Uterus (tissue), 4 donors: ENCODE results near the gene MICAL3. TPM values are rescaled to one million over a fixed set of nuclear protein-coding genes. Genes with fewer than 3 reads are reported as not detected.

Experiments used
- DNase-seq, 2 donors: peaks; one replicate each; pipeline ENCODE4 v3.0.0-alpha.2; 2019 to 2020
- H3K27ac ChIP-seq, 2 donors: fragments of 200-600 bp; sonication (generic); 1 replicate in 1 of 2; 2 replicates in 1 of 2; pipeline ENCODE4 v1.5.1; 2016 to 2018
- H3K27me3 ChIP-seq, 2 donors: fragments of 200-600 bp; sonication (generic); one replicate each; pipeline ENCODE4 v1.5.1; 2018 to 2019; ENCODE audit warnings: control low read depth in 1 of 2
- H3K36me3 ChIP-seq, 2 donors: fragments of 200-600 bp; sonication (generic); one replicate each; pipeline ENCODE4 v1.5.1; 2019; ENCODE audit warnings: control low read depth in 1 of 2
- H3K4me1 ChIP-seq, 2 donors: fragments of 200-600 bp; sonication (generic); one replicate each; pipeline ENCODE4 v1.5.1; 2018 to 2019; ENCODE audit warnings: control low read depth in 1 of 2
- H3K4me3 ChIP-seq, 2 donors: fragments of 200-600 bp; sonication (generic); 1 replicate in 1 of 2; 2 replicates in 1 of 2; pipeline ENCODE4 v1.5.1; 2018 to 2019; ENCODE audit warnings: mild to moderate bottlenecking in 1 of 2
- H3K9me3 ChIP-seq, 2 donors: fragments of 200-600 bp; sonication (generic); one replicate each; pipeline ENCODE4 v1.5.1; 2019; ENCODE audit warnings: control low read depth in 1 of 2
- CTCF ChIP-seq, 4 experiments: fragments of 200-600 bp in 2 of 4; fragments of 450-650 bp in 2 of 4; sonication (generic) in 2 of 4; IDR thresholded peaks; one replicate each; pipeline ENCODE4 v1.5.1; 2016 to 2019; ENCODE audit warnings: antibody characterized with exemption in 4 of 4, mild to moderate bottlenecking in 2 of 4, moderate library complexity in 1 of 4
- POLR2A ChIP-seq, 2 donors: fragments of 450-650 bp; IDR thresholded peaks; one replicate each; pipeline ENCODE4 v1.6.1; 2016; ENCODE audit warnings: antibody characterized with exemption in 2 of 2, mild to moderate bottlenecking in 1 of 2, moderate library complexity in 1 of 2
- intact Hi-C: fragments of 100-400 bp; cut with DNase I; formaldehyde crosslinking; loops from one replicate; pipeline ENCODE4 v1.15.1; 2023; ENCODE audit warnings: low total_unique reads
- total RNA-seq, 4 donors: library from RNA; depleted of rRNA in 3 of 4; stranded (reverse); fragments of >200 nt in 3 of 4; gene quantifications; one replicate each; pipeline versions ENCODE4 v1.1.0 to v1.2.4, GENCODE V29; 2014 to 2023
- donor health status: DM: yes; HTN: yes; CAD: no.

MICAL3 gene
- total RNA-seq, 4 donors from 2014 or later: 13.5 to 167 (median 47.2) TPM

- Histone ChIP-seq H3K4me1 (no peaks in the 10 kb centered on the region), H3K4me3 (no peak overlapping the region), H3K36me3 (no peaks in the 10 kb centered on the region), H3K27me3 (no peaks in the 10 kb centered on the region), H3K27ac (peak overlapping the region; percentile 40 to 58), H3K9me3 (no peaks in the 10 kb centered on the region)
- DNase-seq: no peak
- TF ChIP-seq POLR2A (IDR thresholded peaks at IDR 0.05) (no peak), CTCF (IDR thresholded peaks at IDR 0.05) (peak; percentile 20 to 40 (median 36))
- intact Hi-C loops: loop anchor here (10.0 kb wide), 1 partner anchor 67 kb away; no protein-coding TSS in a partner anchor
Measured at GRCh38 chr22:17891481-17892167, 132.7 kb downstream of the MICAL3 start.

DNA sequence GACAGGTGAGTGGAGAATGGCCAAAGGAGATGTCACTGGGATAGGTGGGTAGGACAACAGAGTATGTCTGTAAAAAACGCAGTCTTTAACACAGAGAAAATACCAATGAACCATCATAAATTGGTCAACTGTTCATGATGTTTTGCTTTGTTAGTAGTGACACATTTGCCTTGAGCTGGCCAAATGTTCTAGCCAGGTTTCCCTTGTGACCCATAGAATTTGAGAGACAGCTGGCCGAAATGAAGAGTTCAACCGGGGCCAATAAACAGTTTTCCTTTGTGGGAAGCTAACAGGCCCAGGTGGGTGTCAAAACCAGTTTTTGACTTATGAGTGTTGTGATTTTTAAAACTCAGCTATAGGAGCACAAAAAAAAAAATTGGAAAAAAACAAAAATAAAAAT, 133.5 kb downstream of the MICAL3 start:
- DNase-seq: no peak
- TF ChIP-seq CTCF (IDR thresholded peaks at IDR 0.05) (no peak), POLR2A (IDR thresholded peaks at IDR 0.05) (no peak)
- intact Hi-C loops: loop anchor here (10.0 kb wide), 1 partner anchor 66 kb away; no protein-coding TSS in a partner anchor
- H3K4me1 ChIP-seq: no peaks in the 10 kb centered on the region
- H3K27me3 ChIP-seq: no peaks in the 10 kb centered on the region
- no peaks in the 10 kb centered on the region for H3K9me3 ChIP-seq
- H3K4me3 ChIP-seq: no peak overlapping the region
- peak overlapping the region; percentile 58 for H3K27ac ChIP-seq
- H3K36me3 ChIP-seq: no peaks in the 10 kb centered on the region

DNA sequence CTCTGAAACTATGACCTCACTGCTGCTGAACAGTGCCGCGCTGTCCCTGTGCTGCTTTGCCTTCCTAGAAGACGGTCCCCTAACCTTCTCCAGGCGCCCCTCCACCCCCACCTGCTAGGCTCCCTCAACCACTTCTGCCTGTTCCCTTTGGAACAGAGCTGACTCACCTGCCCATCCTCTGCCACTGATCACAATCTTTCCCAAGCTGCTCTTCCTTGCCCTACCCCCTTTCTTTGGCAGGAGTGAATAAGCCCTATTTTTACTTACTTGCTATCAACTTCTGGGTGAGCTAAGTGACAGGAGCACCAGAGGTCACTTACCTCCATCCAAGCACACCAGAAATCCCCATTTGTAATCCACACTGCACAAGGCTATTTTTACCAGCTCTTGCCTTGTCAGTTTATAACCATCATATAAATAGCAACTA, 134.1 kb downstream of the MICAL3 start:
- no peaks in the 10 kb centered on the region for H3K27me3 ChIP-seq
- H3K4me1 ChIP-seq: no peaks in the 10 kb centered on the region
- peak overlapping the region; percentile 58 for H3K27ac ChIP-seq
- no peaks in the 10 kb centered on the region for H3K36me3 ChIP-seq
- H3K4me3 ChIP-seq: no peak overlapping the region
- no peaks in the 10 kb centered on the region for H3K9me3 ChIP-seq
- TF ChIP-seq CTCF (IDR thresholded peaks at IDR 0.05) (no peak), POLR2A (IDR thresholded peaks at IDR 0.05) (no peak)
- DNase-seq: no peak
- intact Hi-C loops: loop anchor here (10.0 kb wide), 1 partner anchor 65 kb away; no protein-coding TSS in a partner anchor

- peak in 2 of 4 experiments; percentile 24 for TF ChIP-seq CTCF (IDR thresholded peaks at IDR 0.05)
- no peak for TF ChIP-seq POLR2A (IDR thresholded peaks at IDR 0.05)
- no peak for DNase-seq
- Histone ChIP-seq H3K27ac (peak overlapping the region in 1 of 2 donors; percentile 58), H3K9me3 (no peaks in the 10 kb centered on the region), H3K27me3 (no peaks in the 10 kb centered on the region), H3K4me3 (no peak overlapping the region), H3K36me3 (no peaks in the 10 kb centered on the region), H3K4me1 (no peaks in the 10 kb centered on the region)
- intact Hi-C loops: no loop called here
Measured at GRCh38 chr22:17888855-17889254, 135.5 kb downstream of the MICAL3 start.

GRCh38 chr22:17888439-17888838, 135.9 kb downstream of the MICAL3 start:
- no peak for DNase-seq
- no peak overlapping the region for H3K4me3 ChIP-seq
- intact Hi-C loops: no loop called here
- no peaks in the 10 kb centered on the region for H3K4me1 ChIP-seq
- no peaks in the 10 kb centered on the region for H3K36me3 ChIP-seq
- TF ChIP-seq CTCF (IDR thresholded peaks at IDR 0.05): no peak
- TF ChIP-seq POLR2A (IDR thresholded peaks at IDR 0.05): no peak
- H3K27me3 ChIP-seq: no peaks in the 10 kb centered on the region
- no peaks in the 10 kb centered on the region for H3K9me3 ChIP-seq
- H3K27ac ChIP-seq: no peak overlapping the region
